NT2/D1 (cell line): Measurements from ENCODE around the gene JOSD2.

Source experiments
- DNase-seq: peaks from one replicate; pipeline ENCODE4 v3.0.0-alpha.2; 2011; ENCODE audit warnings: low read depth, low spot score
- H3K27me3 ChIP-seq: 2 replicates; pipeline ENCODE4 v1.6.0; 2011; ENCODE audit warnings: mild to moderate bottlenecking; ENCODE audit not compliant: insufficient read length, insufficient read depth
- H3K36me3 ChIP-seq: 2 replicates; pipeline ENCODE4 v1.6.1; 2011; ENCODE audit warnings: mild to moderate bottlenecking, low read length, mixed read lengths; ENCODE audit not compliant: insufficient read depth, insufficient read length
- H3K4me1 ChIP-seq: 2 replicates; pipeline ENCODE4 v1.5.1; 2011; ENCODE audit not compliant: insufficient read depth, insufficient read length
- H3K4me3 ChIP-seq: 2 replicates; pipeline ENCODE4 v1.5.1; 2011; ENCODE audit warnings: low read depth; ENCODE audit not compliant: insufficient read length
- H3K9ac ChIP-seq: 2 replicates; pipeline ENCODE4 v1.6.0; 2011; ENCODE audit warnings: low read depth; ENCODE audit not compliant: insufficient read length
- H3K9me3 ChIP-seq: 2 replicates; pipeline ENCODE4 v1.5.1; 2011; ENCODE audit warnings: mild to moderate bottlenecking, low read length; ENCODE audit not compliant: insufficient read depth
- SUZ12 ChIP-seq: IDR thresholded peaks from 2 replicates; pipeline ENCODE4 v1.6.1; 2011; ENCODE audit not compliant: insufficient read length, insufficient read depth; ENCODE audit errors: extremely low read depth
- YY1 ChIP-seq: IDR thresholded peaks from 2 replicates; pipeline ENCODE4 v1.6.1; 2011; ENCODE audit not compliant: insufficient read length, insufficient read depth
- ZNF274 ChIP-seq: IDR thresholded peaks from 2 replicates; pipeline ENCODE4 v1.6.1; 2011; ENCODE audit warnings: mild to moderate bottlenecking, low read depth, low read length

Gene JOSD2

DNA sequence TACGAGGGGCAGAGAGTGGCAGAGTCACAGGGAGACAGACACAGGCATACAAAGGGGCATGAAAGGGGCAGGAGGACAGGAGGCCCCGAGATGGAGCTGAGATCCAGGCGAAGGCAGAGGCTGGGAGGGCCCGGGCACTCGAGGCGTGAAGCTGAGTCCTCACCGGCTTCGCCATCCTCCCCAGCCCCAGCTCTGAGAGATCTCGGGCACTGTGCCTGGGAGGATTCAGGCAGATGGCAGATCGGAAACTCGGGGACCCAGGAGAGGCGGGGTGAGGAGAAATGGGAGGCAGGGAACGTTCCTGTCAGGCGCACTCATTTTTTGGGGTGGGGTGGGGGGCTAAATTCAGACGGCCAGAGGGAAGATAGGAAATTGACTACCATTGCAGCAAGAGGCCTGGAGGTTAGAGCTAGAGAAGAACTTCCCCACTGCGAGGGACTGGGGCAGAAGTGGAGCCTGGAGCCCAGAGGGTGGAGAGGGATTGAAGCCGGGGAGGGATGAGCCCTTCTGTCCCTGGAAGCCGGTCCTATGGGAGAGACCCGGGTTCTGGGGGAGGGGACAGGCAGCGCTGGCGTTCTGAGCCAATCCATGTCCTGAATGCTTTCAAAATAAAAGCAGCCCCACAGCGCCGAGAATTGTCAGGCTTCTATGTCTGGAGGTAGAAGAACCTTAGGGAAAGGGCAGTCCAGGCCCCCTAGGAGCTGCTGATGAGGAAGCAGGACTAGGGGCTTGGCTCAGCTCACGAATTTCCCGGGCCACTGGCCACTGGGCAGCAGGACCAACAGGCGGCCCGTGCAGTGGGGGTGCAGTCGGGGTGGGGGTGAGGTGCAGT, 44.7 kb upstream of the JOSD2 start:
- H3K9ac ChIP-seq, result peak overlapping the region; percentile 59
- peak overlapping the region; percentile 63 for H3K4me3 ChIP-seq
- peaks cover 15% of the 10 kb centered on the region for H3K4me1 ChIP-seq
- peaks cover 9% of the 10 kb centered on the region for H3K27me3 ChIP-seq
- DNase-seq, result no peak
- TF ChIP-seq SUZ12 (no peak), YY1 (no peak), ZNF274 (no peak)
- no peaks in the 10 kb centered on the region for H3K9me3 ChIP-seq
- peaks cover 3% of the 10 kb centered on the region for H3K36me3 ChIP-seq

GRCh38 chr19:50555033-50555432, 44.0 kb upstream of the JOSD2 start:
- H3K9me3 ChIP-seq, result no peaks in the 10 kb centered on the region
- no peak for DNase-seq
- H3K27me3 ChIP-seq, result peaks cover 9% of the 10 kb centered on the region
- no peak overlapping the region for H3K9ac ChIP-seq
- TF ChIP-seq YY1, result no peak
- no peak for TF ChIP-seq ZNF274
- peaks cover 3% of the 10 kb centered on the region for H3K36me3 ChIP-seq
- H3K4me1 ChIP-seq, result peaks cover 15% of the 10 kb centered on the region
- no peak overlapping the region for H3K4me3 ChIP-seq

GRCh38 chr19:50554212-50554611, 43.2 kb upstream of the JOSD2 start:
- H3K9me3 ChIP-seq, result no peaks in the 10 kb centered on the region
- no peak overlapping the region for H3K4me3 ChIP-seq
- H3K36me3 ChIP-seq, result peaks cover 3% of the 10 kb centered on the region
- H3K4me1 ChIP-seq, result peaks cover 15% of the 10 kb centered on the region
- DNase-seq, result no peak
- no peak overlapping the region for H3K9ac ChIP-seq
- H3K27me3 ChIP-seq, result peaks cover 9% of the 10 kb centered on the region
- TF ChIP-seq SUZ12, result no peak
- no peak for TF ChIP-seq ZNF274
- no peak for TF ChIP-seq YY1

DNA sequence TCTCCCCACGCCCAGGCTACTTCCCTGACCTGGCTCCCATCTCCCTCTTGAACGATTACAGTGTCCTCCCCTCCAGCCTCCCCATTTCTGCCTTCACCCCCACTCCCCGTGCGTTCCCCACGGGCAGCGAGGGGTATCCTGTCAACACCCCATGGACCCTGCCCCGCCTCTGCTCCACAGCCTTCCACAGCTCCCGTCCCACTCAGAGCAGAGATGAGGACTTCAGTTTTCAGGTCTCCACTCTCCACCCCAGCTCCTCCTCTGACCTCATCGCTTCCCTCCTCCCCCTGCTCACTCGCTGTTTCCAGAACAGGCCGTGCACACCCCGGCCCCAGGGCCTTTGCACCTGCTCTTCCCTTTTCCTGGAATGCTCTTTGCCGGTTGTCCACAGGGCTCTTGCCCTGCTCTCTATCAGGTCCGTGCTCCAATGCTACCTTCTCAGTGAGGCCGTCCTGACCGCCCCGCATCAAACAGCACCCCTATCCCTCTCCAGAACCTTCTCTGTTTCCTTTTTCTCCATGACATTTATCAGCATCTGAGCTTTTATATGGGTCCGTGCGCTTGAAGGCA, 42.2 kb upstream of the JOSD2 start:
- peaks cover 9% of the 10 kb centered on the region for H3K27me3 ChIP-seq
- DNase-seq, result no peak

DNA sequence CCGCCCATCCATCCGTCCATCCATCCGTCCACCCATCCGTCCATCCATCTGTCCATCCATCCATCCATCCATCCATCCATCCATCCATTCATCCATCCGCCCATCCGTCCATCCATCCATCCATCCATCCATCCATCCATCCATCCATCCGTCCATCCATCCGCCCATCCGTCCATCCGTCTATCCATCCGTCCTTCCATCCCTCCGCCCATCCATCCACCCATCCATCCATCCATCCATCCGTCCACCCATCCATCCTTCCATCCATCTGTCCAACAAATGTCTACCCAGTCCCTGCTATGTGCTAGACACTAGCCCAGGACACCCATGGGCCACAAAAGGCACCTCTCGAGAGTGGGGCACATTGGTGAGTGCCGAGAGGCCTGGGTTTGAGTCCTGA, 41.5 kb upstream of the JOSD2 start:
- no peak for TF ChIP-seq ZNF274
- TF ChIP-seq YY1, result no peak
- TF ChIP-seq SUZ12, result no peak
- peaks cover 18% of the 10 kb centered on the region for H3K4me1 ChIP-seq
- no peak overlapping the region for H3K9ac ChIP-seq
- no peaks in the 10 kb centered on the region for H3K9me3 ChIP-seq
- DNase-seq, result no peak
- peaks cover 5% of the 10 kb centered on the region for H3K36me3 ChIP-seq
- peaks cover 9% of the 10 kb centered on the region for H3K27me3 ChIP-seq
- H3K4me3 ChIP-seq, result no peak overlapping the region

More for the DNA sequence above, 42.2 kb upstream of the JOSD2 start:
- Histone ChIP-seq H3K4me1 (peaks cover 15% of the 10 kb centered on the region), H3K4me3 (no peak overlapping the region), H3K36me3 (no peaks in the 10 kb centered on the region), H3K9ac (no peak overlapping the region), H3K9me3 (no peaks in the 10 kb centered on the region)
- TF ChIP-seq YY1, result no peak
- no peak for TF ChIP-seq ZNF274
- no peak for TF ChIP-seq SUZ12

GRCh38 chr19:50551715-50552187, 40.8 kb upstream of the JOSD2 start:
- TF ChIP-seq ZNF274, result no peak
- TF ChIP-seq YY1, result no peak
- no peak for TF ChIP-seq SUZ12
- H3K9me3 ChIP-seq, result no peaks in the 10 kb centered on the region
- H3K9ac ChIP-seq, result peak overlapping the region; percentile 72
- peak overlapping the region; percentile 51 for H3K4me3 ChIP-seq
- H3K36me3 ChIP-seq, result peaks cover 9% of the 10 kb centered on the region
- peaks cover 9% of the 10 kb centered on the region for H3K27me3 ChIP-seq
- H3K4me1 ChIP-seq, result peaks cover 16% of the 10 kb centered on the region
- DNase-seq, result no peak

GRCh38 chr19:50551034-50551714, 40.2 kb upstream of the JOSD2 start:
- TF ChIP-seq YY1 (no peak), SUZ12 (no peak), ZNF274 (no peak)
- Histone ChIP-seq H3K9me3 (no peaks in the 10 kb centered on the region), H3K36me3 (peaks cover 11% of the 10 kb centered on the region), H3K4me1 (peaks cover 16% of the 10 kb centered on the region), H3K4me3 (peak overlapping the region; percentile 51), H3K9ac (peak overlapping the region; percentile 72), H3K27me3 (peaks cover 9% of the 10 kb centered on the region)
- DNase-seq, result no peak
